Stomach smooth muscle (tissue), 2 donors: ENCODE data around the gene ATMIN.

ENCODE experiments used
- H3K27ac ChIP-seq: one replicate; pipeline ENCODE4 v1.7.0; 2013; ENCODE audit warnings: mild to moderate bottlenecking, low read length, inconsistent platforms
- H3K27me3 ChIP-seq, 2 donors: one replicate each; pipeline ENCODE4 v1.7.0; 2013; ENCODE audit warnings: low read length in 2 of 2; ENCODE audit not compliant: insufficient read depth in 2 of 2, control insufficient read depth in 1 of 2
- H3K36me3 ChIP-seq, 2 donors: one replicate each; pipeline ENCODE4 v1.7.0; 2013; ENCODE audit warnings: low read length in 2 of 2; ENCODE audit not compliant: control insufficient read depth in 2 of 2, insufficient read depth in 2 of 2
- H3K4me1 ChIP-seq: one replicate; pipeline ENCODE4 v1.7.0; 2013; ENCODE audit warnings: low read length; ENCODE audit not compliant: control insufficient read depth, insufficient read depth
- H3K4me3 ChIP-seq, 2 donors: one replicate each; pipeline ENCODE4 v1.7.0; 2013; ENCODE audit warnings: low read length in 2 of 2
- H3K9ac ChIP-seq, 2 donors: one replicate each; pipeline ENCODE4 v1.7.0; 2013; ENCODE audit warnings: low read length in 2 of 2, mild to moderate bottlenecking in 1 of 2
- H3K9me3 ChIP-seq, 2 donors: one replicate each; pipeline ENCODE4 v1.7.0; 2013; ENCODE audit warnings: low read length in 2 of 2; ENCODE audit not compliant: control insufficient read depth in 2 of 2
- donor health status: healthy.
- donor health status: Pancreatic carcinoma.

ATMIN gene

DNA sequence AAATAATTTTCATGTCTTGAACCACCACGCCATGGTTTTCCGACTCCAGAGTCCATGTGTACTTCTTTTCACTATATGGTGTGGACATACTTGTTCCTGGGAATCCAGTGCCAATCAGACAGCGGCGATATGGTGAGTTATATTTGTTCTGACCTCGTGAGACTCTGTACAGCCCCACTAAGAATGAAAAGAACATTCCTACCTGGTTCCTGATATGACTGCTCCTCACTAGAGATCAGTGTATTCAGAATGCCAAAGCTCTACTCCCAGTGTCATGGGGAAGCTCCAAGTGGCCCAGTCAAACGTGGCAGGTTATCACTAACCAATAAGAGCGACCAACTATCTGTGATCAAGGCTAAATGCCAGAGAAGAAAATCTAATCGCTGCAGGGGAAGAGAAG is 35.3 kb downstream of the ATMIN start:
- Histone ChIP-seq H3K9me3 (no peaks in the 10 kb centered on the region), H3K36me3 (no peaks in the 10 kb centered on the region), H3K27ac (no peak overlapping the region), H3K4me3 (no peak overlapping the region), H3K9ac (no peak overlapping the region), H3K4me1 (no peaks in the 10 kb centered on the region), H3K27me3 (no peaks in the 10 kb centered on the region)

DNA sequence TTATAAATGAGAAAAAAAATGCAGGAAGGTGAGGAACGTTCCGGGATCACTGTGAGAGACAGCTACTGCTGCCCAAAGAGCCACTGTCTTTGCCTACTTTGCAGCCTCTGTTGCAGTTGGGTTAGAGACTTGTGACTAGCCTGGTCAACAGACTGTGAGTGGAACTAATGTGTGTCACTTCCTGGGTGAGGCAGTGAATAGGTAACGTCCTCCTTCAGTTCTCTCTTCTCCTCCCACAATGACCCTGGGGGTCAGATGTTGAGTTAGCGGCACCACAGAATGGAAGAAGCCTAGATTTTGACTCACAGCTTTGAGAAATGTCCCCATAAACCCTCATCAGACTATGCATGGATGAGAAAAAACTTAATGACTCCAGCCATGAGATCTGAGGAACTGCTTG is 36.2 kb downstream of the ATMIN start:
- Histone ChIP-seq H3K27ac (no peak overlapping the region), H3K9ac (no peak overlapping the region), H3K4me3 (no peak overlapping the region), H3K9me3 (no peaks in the 10 kb centered on the region), H3K27me3 (no peaks in the 10 kb centered on the region), H3K36me3 (no peaks in the 10 kb centered on the region), H3K4me1 (no peaks in the 10 kb centered on the region)

DNA sequence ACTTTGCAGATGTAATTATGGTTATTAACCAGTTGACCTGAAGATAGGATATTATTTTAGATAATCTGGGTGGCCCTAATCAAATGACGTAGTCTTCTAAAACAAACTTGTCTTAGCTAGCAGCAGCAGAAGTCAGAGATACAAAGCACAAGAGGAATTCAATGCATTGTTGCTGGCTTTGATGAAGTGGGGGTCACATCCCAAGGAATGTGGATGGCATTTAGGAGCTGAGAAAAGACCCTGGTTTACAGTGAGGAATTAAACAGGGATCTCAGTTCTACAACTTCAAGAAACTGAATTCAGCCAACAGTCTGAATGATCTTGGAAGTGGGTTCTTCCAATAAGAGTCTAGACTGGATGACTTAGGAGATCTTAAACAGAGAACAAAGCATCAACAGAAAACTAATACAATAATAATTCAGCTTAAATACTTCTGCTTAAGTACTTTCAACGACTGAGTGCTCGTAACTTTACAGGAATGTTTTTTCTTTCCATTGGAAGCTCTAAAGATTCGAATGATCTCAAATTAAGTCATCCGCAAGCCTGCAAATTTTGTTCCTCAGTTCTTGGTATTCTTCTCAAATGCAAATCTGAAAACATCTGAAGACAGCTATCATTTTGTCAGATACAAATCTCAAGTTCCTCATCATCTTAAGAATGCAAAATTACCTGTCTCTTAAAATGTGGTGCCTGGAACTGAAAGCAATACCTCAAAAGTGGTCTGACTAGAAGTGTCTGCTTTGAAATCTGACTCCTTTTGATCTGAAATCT is 38.1 kb downstream of the ATMIN start:
- peaks cover 5% of the 10 kb centered on the region for H3K4me1 ChIP-seq
- H3K4me3 ChIP-seq, result no peak overlapping the region

GRCh38 chr16:81076566-81077075 is 41.0 kb downstream of the ATMIN start:
- H3K4me3 ChIP-seq, result peak overlapping the region; percentile 96 to 97
- no peaks in the 10 kb centered on the region for H3K9me3 ChIP-seq
- peaks cover 5% of the 10 kb centered on the region for H3K4me1 ChIP-seq
- no peaks in the 10 kb centered on the region for H3K36me3 ChIP-seq
- H3K27me3 ChIP-seq, result no peaks in the 10 kb centered on the region
- H3K27ac ChIP-seq, result peak overlapping the region; percentile 99
- peak overlapping the region; percentile 87 to 99 for H3K9ac ChIP-seq

More for the DNA sequence above, 38.1 kb downstream of the ATMIN start:
- no peak overlapping the region for H3K27ac ChIP-seq
- no peak overlapping the region for H3K9ac ChIP-seq
- no peaks in the 10 kb centered on the region for H3K36me3 ChIP-seq
- no peaks in the 10 kb centered on the region for H3K27me3 ChIP-seq
- no peaks in the 10 kb centered on the region for H3K9me3 ChIP-seq

GRCh38 chr16:81077076-81077940 is 41.7 kb downstream of the ATMIN start, which contains the start of gene C16orf46:
Gene C16orf46 (minus strand): TSS chr16:81077238. CDS start chr16:81063955, 13,283 bp downstream.
- Histone ChIP-seq H3K27ac (peak within 1 kb of the TSS; percentile 99), H3K27me3 (no peaks in the 10 kb centered on the region), H3K9ac (peak within 1 kb of the TSS; percentile 87 to 99), H3K4me1 (peaks cover 5% of the 10 kb centered on the region), H3K36me3 (no peaks in the 10 kb centered on the region), H3K9me3 (no peaks in the 10 kb centered on the region), H3K4me3 (peak within 1 kb of the TSS; percentile 96 to 97)

- Histone ChIP-seq H3K4me3 (no peak overlapping the region), H3K9ac (no peak overlapping the region), H3K36me3 (no peaks in the 10 kb centered on the region), H3K27me3 (no peaks in the 10 kb centered on the region), H3K27ac (no peak overlapping the region), H3K4me1 (peaks cover 5% of the 10 kb centered on the region), H3K9me3 (no peaks in the 10 kb centered on the region)
These were observed 44.6 kb downstream of the ATMIN start for GRCh38 chr16:81080233-81080632.

DNA sequence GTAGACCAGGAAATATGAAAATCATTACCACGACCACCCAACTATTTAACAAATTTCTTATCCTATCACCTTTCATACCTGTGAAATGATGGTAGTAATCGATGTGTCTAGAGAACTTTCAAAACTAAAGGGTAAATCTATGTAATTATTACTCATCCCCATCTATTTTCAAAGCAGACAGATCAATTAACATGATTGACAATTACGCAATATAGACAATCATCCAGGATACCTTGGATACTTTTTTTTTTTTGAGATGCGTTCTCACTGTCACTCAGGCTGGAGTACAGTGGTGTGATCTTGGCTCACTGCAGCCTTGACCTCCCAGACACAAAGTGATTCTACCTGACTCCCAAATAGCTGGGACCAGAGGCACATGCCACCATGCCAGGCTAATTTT is 45.4 kb downstream of the ATMIN start:
- Histone ChIP-seq H3K27ac (no peak overlapping the region), H3K27me3 (no peaks in the 10 kb centered on the region), H3K4me3 (no peak overlapping the region), H3K9me3 (no peaks in the 10 kb centered on the region), H3K4me1 (peaks cover 5% of the 10 kb centered on the region), H3K36me3 (no peaks in the 10 kb centered on the region), H3K9ac (no peak overlapping the region)

DNA sequence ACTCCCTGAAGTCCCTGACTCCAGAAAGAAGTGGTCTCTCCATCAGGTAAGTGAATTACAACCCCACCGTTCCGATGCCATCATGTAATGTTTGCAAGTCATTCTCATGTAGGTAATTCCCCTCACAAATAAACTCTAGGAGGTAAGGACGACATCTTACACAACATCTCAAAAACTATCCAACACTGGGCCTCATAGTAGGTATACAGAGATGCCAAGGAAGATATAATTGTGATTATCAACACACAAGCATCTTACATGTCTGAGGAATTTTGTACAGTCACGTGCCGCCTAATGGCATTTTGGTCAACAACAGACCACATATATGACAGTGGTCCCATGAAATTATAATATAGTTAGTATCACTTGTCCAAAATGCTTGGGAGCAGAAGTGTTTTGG is 53.2 kb downstream of the ATMIN start:
- Histone ChIP-seq H3K4me1 (no peaks in the 10 kb centered on the region), H3K9ac (no peak overlapping the region)

DNA sequence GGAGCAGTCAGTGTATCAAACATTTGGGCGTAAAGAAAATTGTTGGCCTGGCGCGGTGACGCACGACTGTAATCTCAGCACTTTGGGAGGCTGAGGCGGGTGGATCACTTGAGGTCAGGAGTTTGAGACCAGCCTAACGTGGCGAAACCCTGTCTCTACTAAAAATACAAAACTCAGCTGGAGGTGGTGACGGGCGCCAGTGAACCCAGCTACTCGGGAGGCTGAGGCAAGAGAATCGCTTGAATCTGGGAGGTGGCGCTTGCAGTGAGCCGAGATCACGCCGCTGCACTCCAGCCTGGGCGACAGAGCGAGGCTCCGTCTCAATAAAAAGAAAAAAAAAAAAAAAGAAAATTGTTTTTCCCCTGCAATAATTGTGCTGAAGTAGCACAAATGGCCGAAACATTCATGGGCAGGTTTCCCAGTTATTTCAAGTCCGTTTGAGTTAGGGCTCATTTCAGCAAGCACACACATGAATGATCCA is 59.2 kb downstream of the ATMIN start:
- Histone ChIP-seq H3K36me3 (no peaks in the 10 kb centered on the region), H3K9me3 (no peaks in the 10 kb centered on the region), H3K27me3 (no peaks in the 10 kb centered on the region), H3K4me3 (peak overlapping the region in 1 of 2 donors; percentile 83), H3K9ac (no peak overlapping the region), H3K27ac (no peak overlapping the region), H3K4me1 (peaks cover 5% of the 10 kb centered on the region)

More for the DNA sequence above, 53.2 kb downstream of the ATMIN start:
- Histone ChIP-seq H3K27me3 (no peaks in the 10 kb centered on the region), H3K4me3 (no peak overlapping the region), H3K36me3 (no peaks in the 10 kb centered on the region), H3K9me3 (no peaks in the 10 kb centered on the region), H3K27ac (no peak overlapping the region)

DNA sequence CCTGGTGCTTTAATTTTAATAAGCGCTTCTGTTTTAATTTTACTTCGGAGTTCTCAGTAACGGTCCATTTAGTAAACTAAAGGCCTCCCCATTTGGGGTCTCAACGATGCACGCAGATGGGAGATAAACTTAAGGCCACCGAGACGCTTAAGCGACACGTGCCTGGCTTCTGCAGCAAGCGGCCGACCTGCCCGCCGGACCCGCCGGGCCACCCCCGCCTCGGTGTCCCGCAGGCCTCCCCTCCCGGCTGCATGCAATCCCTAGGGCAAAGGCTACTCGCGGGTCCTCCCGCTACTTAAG is 60.0 kb downstream of the ATMIN start:
- Histone ChIP-seq H3K4me1 (peaks cover 5% of the 10 kb centered on the region), H3K9me3 (no peaks in the 10 kb centered on the region), H3K27ac (peak overlapping the region; percentile 58), H3K4me3 (peak overlapping the region; percentile 57 to 83), H3K9ac (peak overlapping the region; percentile 36 to 51), H3K27me3 (no peaks in the 10 kb centered on the region), H3K36me3 (no peaks in the 10 kb centered on the region)
